ENCODE data around the gene AMBP. TPM values are rescaled to one million over a fixed set of nuclear protein-coding genes. Genes with fewer than 3 reads are reported as not detected.

AMBP gene
- total RNA-seq, 6 experiments from 2014 or later = 2,202 to 7,072 (median 5,221) TPM

DNA sequence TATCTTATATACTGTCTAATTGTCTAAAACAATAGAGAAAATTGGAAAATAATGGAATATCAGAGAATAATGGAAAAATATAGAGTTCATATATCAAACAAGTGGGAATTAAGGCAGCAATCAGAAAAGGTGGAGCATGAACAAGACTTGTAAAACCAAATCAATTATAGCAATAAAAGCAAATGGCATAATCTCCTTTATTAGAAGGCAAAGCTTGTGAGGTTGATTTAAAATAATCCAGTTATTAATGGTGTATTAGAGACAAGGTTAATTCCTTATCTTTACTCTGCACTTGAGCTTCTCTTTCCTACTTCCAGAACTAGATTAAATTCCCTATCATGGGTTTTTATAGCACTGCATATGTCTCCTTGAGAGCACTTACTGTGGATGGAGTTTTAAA lies 64.1 kb downstream of the AMBP start:
- H3K36me3 ChIP-seq = peaks cover 0 to 4% (median 2%) of the 10 kb centered on the region in 4 donors
- no peak for TF ChIP-seq POLR2A (IDR thresholded peaks at IDR 0.05)
- TF ChIP-seq, protein P1, sequence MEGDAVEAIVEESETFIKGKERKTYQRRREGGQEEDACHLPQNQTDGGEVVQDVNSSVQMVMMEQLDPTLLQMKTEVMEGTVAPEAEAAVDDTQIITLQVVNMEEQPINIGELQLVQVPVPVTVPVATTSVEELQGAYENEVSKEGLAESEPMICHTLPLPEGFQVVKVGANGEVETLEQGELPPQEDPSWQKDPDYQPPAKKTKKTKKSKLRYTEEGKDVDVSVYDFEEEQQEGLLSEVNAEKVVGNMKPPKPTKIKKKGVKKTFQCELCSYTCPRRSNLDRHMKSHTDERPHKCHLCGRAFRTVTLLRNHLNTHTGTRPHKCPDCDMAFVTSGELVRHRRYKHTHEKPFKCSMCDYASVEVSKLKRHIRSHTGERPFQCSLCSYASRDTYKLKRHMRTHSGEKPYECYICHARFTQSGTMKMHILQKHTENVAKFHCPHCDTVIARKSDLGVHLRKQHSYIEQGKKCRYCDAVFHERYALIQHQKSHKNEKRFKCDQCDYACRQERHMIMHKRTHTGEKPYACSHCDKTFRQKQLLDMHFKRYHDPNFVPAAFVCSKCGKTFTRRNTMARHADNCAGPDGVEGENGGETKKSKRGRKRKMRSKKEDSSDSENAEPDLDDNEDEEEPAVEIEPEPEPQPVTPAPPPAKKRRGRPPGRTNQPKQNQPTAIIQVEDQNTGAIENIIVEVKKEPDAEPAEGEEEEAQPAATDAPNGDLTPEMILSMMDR (IDR thresholded peaks at IDR 0.05) = no peak

DNA sequence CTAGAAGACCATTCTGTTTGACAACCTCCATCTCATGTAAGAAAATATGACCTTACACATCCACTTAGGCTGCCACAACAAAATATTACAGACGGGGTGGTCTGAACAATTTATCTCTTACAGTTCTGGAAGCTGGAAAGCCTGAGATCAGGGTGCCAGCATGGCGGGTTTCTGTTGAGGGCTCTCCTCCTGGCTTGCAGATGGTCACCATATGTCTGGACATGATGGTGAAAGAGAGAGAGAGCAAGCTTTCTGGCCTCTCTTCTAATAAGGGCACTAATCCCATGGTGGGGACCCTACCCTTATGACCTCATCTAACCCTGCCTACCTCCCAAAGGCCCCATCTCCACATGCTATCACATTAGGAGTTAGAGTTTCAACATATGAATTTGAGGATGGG lies 66.0 kb downstream of the AMBP start:
- H3K4me1 ChIP-seq = peaks cover 0 to 10% (median 0%) of the 10 kb centered on the region in 4 donors
- H3K4me3 ChIP-seq = no peak overlapping the region
- intact Hi-C loops (cut with DNase I) = no loop called here
- no peak overlapping the region for H3K27ac ChIP-seq
- H3K27me3 ChIP-seq = no peaks in the 10 kb centered on the region
- 60% methylated on average over 1 of the region's 2 CpGs for WGBS (ENCODE audit: insufficient coverage, low coverage, low lambda C conversion rate, missing lambda C conversion rate)
- peaks cover 0 to 4% (median 2%) of the 10 kb centered on the region in 4 donors for H3K36me3 ChIP-seq
- TF ChIP-seq, protein P1 (IDR thresholded peaks at IDR 0.05) = no peak
- no peak for TF ChIP-seq POLR2A (IDR thresholded peaks at IDR 0.05)
- DNase-seq = no peak
- ATAC-seq = no peak
- no peaks in the 10 kb centered on the region for H3K9me3 ChIP-seq

More for the DNA sequence above, 64.1 kb downstream of the AMBP start:
- DNase-seq (no peak), ATAC-seq (no peak)
- peaks cover 0 to 10% (median 0%) of the 10 kb centered on the region in 4 donors for H3K4me1 ChIP-seq
- no peaks in the 10 kb centered on the region for H3K27me3 ChIP-seq
- no peaks in the 10 kb centered on the region for H3K9me3 ChIP-seq
- intact Hi-C loops (cut with DNase I) = no loop called here
- H3K27ac ChIP-seq = no peak overlapping the region
- no peak overlapping the region for H3K4me3 ChIP-seq

- Histone ChIP-seq H3K9me3 (no peaks in the 10 kb centered on the region), H3K27ac (no peak overlapping the region), H3K36me3 (peaks cover 0 to 4% (median 2%) of the 10 kb centered on the region in 4 donors), H3K4me1 (peaks cover 0 to 10% (median 0%) of the 10 kb centered on the region in 4 donors), H3K4me3 (no peak overlapping the region), H3K27me3 (no peaks in the 10 kb centered on the region)
- intact Hi-C loops (cut with DNase I) = no loop called here
- WGBS (ENCODE audit: insufficient coverage, low coverage, low lambda C conversion rate, missing lambda C conversion rate) = 84% methylated on average over 6 of the region's 9 CpGs
- no peak for ATAC-seq
- no peak for DNase-seq
- no peak for TF ChIP-seq POLR2A (IDR thresholded peaks at IDR 0.05)
Measured at GRCh38 chr9:114011313-114011712, 66.8 kb downstream of the AMBP start.

Other genes with a start within 250 kb of the AMBP start
- gene ZNF618, start 202.0 kb downstream of the AMBP start, total RNA-seq = 1 to 10 TPM; 2.9 to 7.9 (median 6.0) TPM
- gene KIF12, start 21.0 kb upstream of the AMBP start, total RNA-seq = 10 to 100 TPM in 5 of 6 experiments, 1 to 10 TPM in 1; 3.1 to 24.3 (median 14.2) TPM
- 10 to 100 TPM; 11.8 to 51.9 (median 29.3) TPM for gene COL27A1, start 77.2 kb upstream of the AMBP start, total RNA-seq
- gene ORM1, start 244.8 kb upstream of the AMBP start, total RNA-seq = over 10,000 TPM; 11,577 to 28,471 (median 22,756) TPM

All from right lobe of liver (tissue), 6 donors.